ENCODE data around the gene FAM168B.

The FAM168B gene

DNA sequence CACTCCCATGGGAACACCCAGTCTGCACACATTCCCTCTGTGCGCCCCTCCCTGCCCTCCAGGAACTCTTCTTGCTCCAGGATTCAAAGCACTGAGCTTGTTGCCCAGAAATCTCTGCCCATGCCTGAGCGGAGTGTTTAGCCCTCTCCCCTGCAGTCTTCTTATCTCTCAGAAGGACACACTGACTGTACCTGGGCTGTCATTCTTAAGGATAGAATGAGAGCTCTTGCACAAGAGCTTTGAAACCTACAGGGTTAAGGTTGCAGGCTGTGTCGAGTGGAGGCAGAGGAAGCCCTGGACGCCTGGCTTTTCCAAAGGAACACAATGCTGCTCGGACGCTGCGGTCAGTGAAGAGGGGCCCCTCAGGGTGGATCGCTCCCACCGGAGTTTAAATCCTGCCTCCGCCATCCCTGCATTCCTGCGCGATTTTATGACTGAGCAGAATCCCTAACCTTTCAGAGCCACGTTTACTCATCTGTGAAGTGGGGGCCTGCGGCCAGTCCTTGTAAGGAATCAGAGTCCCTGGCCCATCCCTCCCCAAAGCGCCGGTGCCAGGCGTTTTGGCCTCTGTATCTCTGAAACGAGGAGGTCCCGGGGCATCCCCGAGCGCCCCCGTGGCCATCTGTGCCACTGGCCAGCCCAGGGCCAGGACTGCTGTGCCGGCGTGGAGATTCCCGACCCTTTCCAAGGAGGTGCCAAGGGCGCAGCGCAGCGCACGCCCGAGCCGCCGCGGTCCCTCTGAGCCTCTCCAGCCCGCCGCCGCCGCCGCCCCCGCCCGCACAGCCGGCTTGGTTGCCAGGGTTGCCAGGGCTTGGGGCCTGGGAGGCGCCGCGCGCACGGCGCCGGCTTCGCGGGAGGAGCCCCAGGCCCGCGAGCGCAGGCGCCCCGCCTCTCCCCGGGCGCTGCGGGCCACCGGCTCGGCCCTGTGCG is 58.9 kb downstream of the FAM168B start:
- TF ChIP-seq, protein P1, sequence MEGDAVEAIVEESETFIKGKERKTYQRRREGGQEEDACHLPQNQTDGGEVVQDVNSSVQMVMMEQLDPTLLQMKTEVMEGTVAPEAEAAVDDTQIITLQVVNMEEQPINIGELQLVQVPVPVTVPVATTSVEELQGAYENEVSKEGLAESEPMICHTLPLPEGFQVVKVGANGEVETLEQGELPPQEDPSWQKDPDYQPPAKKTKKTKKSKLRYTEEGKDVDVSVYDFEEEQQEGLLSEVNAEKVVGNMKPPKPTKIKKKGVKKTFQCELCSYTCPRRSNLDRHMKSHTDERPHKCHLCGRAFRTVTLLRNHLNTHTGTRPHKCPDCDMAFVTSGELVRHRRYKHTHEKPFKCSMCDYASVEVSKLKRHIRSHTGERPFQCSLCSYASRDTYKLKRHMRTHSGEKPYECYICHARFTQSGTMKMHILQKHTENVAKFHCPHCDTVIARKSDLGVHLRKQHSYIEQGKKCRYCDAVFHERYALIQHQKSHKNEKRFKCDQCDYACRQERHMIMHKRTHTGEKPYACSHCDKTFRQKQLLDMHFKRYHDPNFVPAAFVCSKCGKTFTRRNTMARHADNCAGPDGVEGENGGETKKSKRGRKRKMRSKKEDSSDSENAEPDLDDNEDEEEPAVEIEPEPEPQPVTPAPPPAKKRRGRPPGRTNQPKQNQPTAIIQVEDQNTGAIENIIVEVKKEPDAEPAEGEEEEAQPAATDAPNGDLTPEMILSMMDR (IDR thresholded peaks at IDR 0.05) = no peak

DNA sequence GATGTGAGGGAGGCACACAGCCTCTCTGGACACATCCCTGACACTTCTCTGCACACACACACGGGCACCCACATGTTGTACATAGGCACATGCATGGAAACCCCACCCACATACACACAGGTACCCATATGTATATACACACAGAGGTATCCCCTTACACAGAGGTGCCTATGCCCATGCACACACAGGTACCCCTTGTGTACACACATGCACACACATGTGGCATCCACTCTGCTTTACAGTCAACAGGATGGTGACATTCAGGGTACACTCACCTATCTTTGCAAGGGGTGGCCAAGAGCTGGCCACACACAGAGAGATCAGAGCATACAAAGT is 59.5 kb downstream of the FAM168B start:
- TF ChIP-seq, protein P1 (IDR thresholded peaks at IDR 0.05) = no peak

DNA sequence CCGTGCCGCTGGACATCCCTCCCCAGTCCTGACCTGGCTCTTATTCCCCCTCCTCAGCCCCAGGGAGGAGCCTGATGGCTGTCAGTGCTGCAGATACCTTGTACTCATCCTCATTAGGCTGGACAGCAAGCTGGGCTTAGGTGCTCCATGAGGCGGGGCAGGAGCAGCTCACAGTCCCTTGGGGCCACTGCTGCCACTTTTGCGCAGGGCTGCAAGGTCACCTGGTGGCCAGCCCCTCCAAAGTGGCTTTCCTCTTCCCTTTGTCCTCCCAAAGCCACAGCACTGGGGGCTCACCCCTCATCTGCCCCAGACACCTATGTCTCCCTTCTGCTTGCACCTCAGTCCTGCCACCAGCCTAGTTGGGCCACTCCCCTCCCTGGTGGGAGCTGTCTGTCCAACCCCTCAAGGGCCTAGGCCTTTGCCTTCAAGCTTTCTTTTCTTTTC is 60.8 kb downstream of the FAM168B start:
- TF ChIP-seq, protein P1 (IDR thresholded peaks at IDR 0.05) = no peak

DNA sequence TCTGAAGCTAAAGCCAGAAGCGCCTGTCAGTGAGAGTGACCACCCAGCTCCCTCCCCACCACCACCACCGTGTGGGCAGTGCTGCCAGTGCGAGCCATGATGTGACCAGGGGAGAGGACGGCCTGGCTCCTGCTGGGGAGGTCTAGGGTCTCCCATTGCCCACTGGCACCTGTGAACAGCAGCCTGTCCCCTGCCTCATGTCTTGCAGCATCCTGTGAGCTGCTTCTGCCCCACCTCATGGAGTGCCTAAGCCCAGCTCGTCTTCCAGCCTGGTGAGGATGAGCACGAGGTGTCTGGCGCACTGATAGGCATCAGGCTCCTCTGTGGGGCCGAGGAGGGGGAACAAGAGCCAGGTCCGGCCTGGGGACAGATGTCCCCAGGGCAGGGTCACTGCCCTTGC is 61.4 kb downstream of the FAM168B start:
- TF ChIP-seq, protein P1 (IDR thresholded peaks at IDR 0.05) = no peak

DNA sequence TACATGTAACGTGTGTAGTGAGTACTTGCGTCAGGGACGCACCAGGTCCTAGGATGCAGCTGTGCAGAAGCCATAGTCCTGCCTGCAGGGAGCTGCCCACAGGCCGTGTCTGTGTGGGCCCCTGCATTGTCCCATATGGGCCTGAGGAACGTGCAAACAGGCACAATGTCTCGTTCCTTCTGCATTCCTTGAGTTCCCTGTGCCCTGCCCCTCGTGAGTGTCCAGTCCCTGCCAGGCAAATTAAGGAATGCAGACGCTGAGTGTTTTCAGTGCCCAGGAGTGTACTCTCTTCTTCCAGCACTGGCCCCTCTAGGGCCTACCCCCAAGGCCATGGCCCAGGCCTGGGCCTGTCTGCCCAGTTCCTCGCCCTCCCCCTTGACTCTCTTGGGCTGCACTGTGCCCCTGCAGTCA is 61.8 kb downstream of the FAM168B start:
- TF ChIP-seq, protein P1 (IDR thresholded peaks at IDR 0.05) = no peak

DNA sequence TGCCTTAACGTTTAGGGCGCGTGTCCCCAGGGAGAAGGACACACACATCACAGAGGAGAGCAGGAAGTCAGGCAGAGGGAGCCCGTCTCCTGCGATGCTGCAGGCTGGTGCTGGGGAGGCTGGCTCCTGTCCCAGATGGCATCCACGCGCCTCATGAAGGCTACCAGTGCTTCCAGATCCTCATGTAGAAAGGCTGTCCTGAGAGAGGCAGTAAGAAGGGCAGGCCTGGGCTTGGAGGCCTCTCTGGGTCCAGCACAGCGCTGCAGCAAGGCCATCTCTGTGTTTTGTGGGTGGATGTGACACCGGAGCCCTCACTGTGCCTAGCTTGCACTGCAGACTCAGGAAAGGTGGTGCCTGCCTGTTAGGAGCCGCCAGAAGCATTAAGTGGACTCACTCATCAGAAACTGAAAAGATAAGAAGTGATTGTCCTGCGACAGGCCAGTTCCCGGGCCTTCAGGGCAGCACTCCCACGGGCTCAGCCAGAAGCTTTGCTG is 62.7 kb downstream of the FAM168B start:
- TF ChIP-seq, protein P1 (IDR thresholded peaks at IDR 0.05) = no peak

DNA sequence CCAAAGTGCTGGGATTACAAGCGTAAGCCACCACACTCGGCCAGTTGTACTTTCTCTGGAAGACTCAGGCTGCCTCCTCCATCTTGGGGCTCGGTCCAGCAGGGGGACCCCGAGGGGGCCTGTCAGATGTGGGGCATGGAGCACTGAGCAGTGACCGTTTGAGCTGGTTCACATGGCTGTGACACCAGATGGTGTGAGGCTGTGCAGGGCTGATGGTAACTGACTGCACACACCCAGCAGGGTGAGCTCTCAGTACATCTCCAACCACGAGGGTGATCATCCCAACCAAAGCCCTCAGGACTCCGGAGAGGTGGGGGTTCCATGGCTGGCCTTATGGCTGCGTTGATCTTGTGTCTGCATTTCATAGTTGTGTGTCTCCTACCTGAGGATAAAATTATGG is 63.4 kb downstream of the FAM168B start:
- TF ChIP-seq, protein P1 (IDR thresholded peaks at IDR 0.05) = no peak
